IMR-90 (cell line): ENCODE measurements around the gene LIPH. TPM values are rescaled to one million over a fixed set of nuclear protein-coding genes. Genes with fewer than 3 reads are reported as not detected.
"Not testable (repeated sequence)": the region's sequence is repeated elsewhere in the genome, so short reads cannot be mapped to it uniquely, and the experiment has no call there.

ENCODE experiments used
- ATAC-seq: fragments of 200-7000 bp; cut with Tn5 transposase; 2 replicates; pipeline ENCODE4 v1.9.1; 2020; ENCODE audit warnings: low read depth, mild to moderate bottlenecking, moderate library complexity
- BruUV-seq: library from RNA; stranded (reverse); fragments of 400-500 nt; replicated peaks from 2 replicates; lab custom pipeline; 2021; lab: Mats Ljungman, UMichigan
- CTCF ChIA-PET: fragments of 300-600 bp; formaldehyde crosslinking; extraction: SDS; loops from one replicate; lab custom pipeline; 2021; ENCODE audit warnings: antibody characterized with exemption; lab: Yijun Ruan, JAX
- POLR2A ChIA-PET: fragments of 300-600 bp; sonication (Branson Sonifier 250); formaldehyde crosslinking; loops from one replicate; lab custom pipeline; 2022; ENCODE audit warnings: antibody characterized with exemption; ENCODE audit not compliant: unreplicated experiment; lab: Charles Lee
- DNase-seq: peaks from one replicate; pipeline ENCODE4 v3.0.0; 2013
- H2AFZ ChIP-seq: replicated peaks from 2 replicates; pipeline ENCODE3; 2013; ENCODE audit warnings: low read length, mild to moderate bottlenecking; ENCODE audit not compliant: poor library complexity
- H2AK5ac ChIP-seq: 2 replicates; pipeline ENCODE4 v1.6.1; 2013; ENCODE audit warnings: low read depth, low read length, inconsistent platforms
- H2AK9ac ChIP-seq: replicated peaks from 2 replicates; pipeline ENCODE3; 2013; ENCODE audit warnings: mild to moderate bottlenecking, low read depth, low read length, moderate library complexity; ENCODE audit not compliant: poor library complexity
- H2BK120ac ChIP-seq: 2 replicates; pipeline ENCODE4 v1.6.1; 2013; ENCODE audit warnings: low read depth, low read length, inconsistent platforms
- H2BK15ac ChIP-seq: 3 replicates; pipeline ENCODE4 v1.6.1; 2013; ENCODE audit warnings: low read depth, low read length, inconsistent platforms
- H2BK20ac ChIP-seq: 2 replicates; pipeline ENCODE4 v1.6.1; 2013; ENCODE audit warnings: low read depth, mild to moderate bottlenecking, inconsistent platforms, low read length, moderate library complexity
- H2BK5ac ChIP-seq: 2 replicates; pipeline ENCODE4 v1.6.1; 2013; ENCODE audit warnings: mild to moderate bottlenecking, low read depth, low read length, inconsistent platforms; ENCODE audit not compliant: poor library complexity, severe bottlenecking
- H3K14ac ChIP-seq: replicated peaks from 2 replicates; pipeline ENCODE4 v1.6.1; 2013; ENCODE audit warnings: low read depth, low read length, inconsistent platforms
- H3K18ac ChIP-seq: 2 replicates; pipeline ENCODE4 v1.6.1; 2013; ENCODE audit warnings: low read depth, low read length, control low read depth
- H3K23ac ChIP-seq: 2 replicates; pipeline ENCODE4 v1.6.1; 2013; ENCODE audit warnings: low read depth, low read length, inconsistent platforms
- H3K27ac ChIP-seq: 2 replicates; pipeline ENCODE4 v1.5.1; 2013; ENCODE audit warnings: mild to moderate bottlenecking, control low read depth, low read length; ENCODE audit not compliant: insufficient read depth
- H3K27me3 ChIP-seq: 2 replicates; pipeline ENCODE4 v1.6.1; 2013; ENCODE audit warnings: low read length; ENCODE audit not compliant: control insufficient read depth, insufficient read depth
- H3K36me3 ChIP-seq: 2 replicates; pipeline ENCODE4 v1.6.1; 2013; ENCODE audit warnings: low read length, mixed read lengths; ENCODE audit not compliant: control insufficient read depth, insufficient read depth
- H3K4ac ChIP-seq: 2 replicates; pipeline ENCODE4 v1.6.1; 2013; ENCODE audit warnings: low read depth, low read length, inconsistent platforms
- H3K4me1 ChIP-seq: 2 replicates; pipeline ENCODE4 v1.6.1; 2013; ENCODE audit warnings: low read length, mixed read lengths; ENCODE audit not compliant: control insufficient read depth, insufficient read depth
- H3K4me2 ChIP-seq: 2 replicates; pipeline ENCODE4 v1.6.1; 2013; ENCODE audit warnings: low read depth, mild to moderate bottlenecking, control low read depth, low read length, moderate library complexity
- H3K4me3 ChIP-seq: 2 replicates; pipeline ENCODE4 v1.5.1; 2013; ENCODE audit warnings: low read depth, mild to moderate bottlenecking, control low read depth, low read length, moderate library complexity; ENCODE audit not compliant: insufficient read depth
- H3K56ac ChIP-seq: 2 replicates; pipeline ENCODE4 v1.6.1; 2013; ENCODE audit warnings: low read length, inconsistent platforms; ENCODE audit not compliant: insufficient read depth; ENCODE audit errors: extremely low read depth
- H3K79me1 ChIP-seq, 2 experiments: 2 replicates each; pipeline ENCODE4 v1.6.1; 2013; ENCODE audit warnings: low read length in 2 of 2, inconsistent platforms in 1 of 2, low read depth in 1 of 2
- H3K9ac ChIP-seq: 2 replicates; pipeline ENCODE4 v1.6.1; 2013; ENCODE audit warnings: low read depth, low read length, control low read depth
- H3K9me1 ChIP-seq: 2 replicates; pipeline ENCODE4 v1.6.1; 2013; ENCODE audit warnings: low read length, inconsistent platforms; ENCODE audit not compliant: insufficient read depth
- H3K9me3 ChIP-seq: 2 replicates; pipeline ENCODE4 v1.6.1; 2013; ENCODE audit warnings: low read length; ENCODE audit not compliant: control insufficient read depth, insufficient read depth
- H4K20me1 ChIP-seq: 2 replicates; pipeline ENCODE4 v1.6.1; 2013; ENCODE audit warnings: low read length, inconsistent platforms; ENCODE audit not compliant: insufficient read depth
- H4K5ac ChIP-seq: 2 replicates; pipeline ENCODE4 v1.6.1; 2013; ENCODE audit warnings: mild to moderate bottlenecking, low read depth, low read length, control low read depth
- H4K8ac ChIP-seq, 2 experiments: 2 replicates each; pipeline ENCODE4 v1.6.1; 2013; ENCODE audit warnings: low read depth in 2 of 2, low read length in 2 of 2, control low read depth in 1 of 2, inconsistent platforms in 1 of 2
- H4K91ac ChIP-seq: 2 replicates; pipeline ENCODE4 v1.6.1; 2013; ENCODE audit warnings: low read depth, low read length, inconsistent platforms; ENCODE audit not compliant: insufficient read depth
- RAD21 ChIP-seq: IDR thresholded peaks from 2 replicates; pipeline ENCODE4 v1.6.1; 2012; ENCODE audit warnings: low read length, improper control_type of control experiment
- SMC3 ChIP-seq: fragments of 150-350 bp; IDR thresholded peaks from 2 replicates; pipeline ENCODE4 v1.6.1; 2016; ENCODE audit warnings: low read depth, mild to moderate bottlenecking, antibody characterized with exemption, low read length, moderate library complexity
- WGBS, 2 experiments: methylation state at CpG; one replicate each; pipeline versions ENCODE4 v1.1.5 to v1.1.7; 2013; ENCODE audit warnings: missing lambda C conversion rate in 2 of 2; ENCODE audit not compliant: insufficient read length in 1 of 2; ENCODE audit errors: extremely low coverage in 2 of 2; 5-methylcytosine and 5-hydroxymethylcytosine counted together
- dilution Hi-C: fragments of 300-500 bp; cut with HindIII; formaldehyde crosslinking; loops from one replicate; pipeline ENCODE4 v1.14.3; 2018; ENCODE audit warnings: low sequenced_read_pairs; ENCODE audit not compliant: unreplicated experiment
- in situ Hi-C: fragments of 300-500 bp; cut with MboI; formaldehyde crosslinking; loops from 3 replicates; pipeline ENCODE4 v1.14.3; 2019; ENCODE audit warnings: low sequenced_read_pairs, inconsistent platforms, mixed read lengths
- intact Hi-C: fragments of 100-400 bp; cut with micrococcal nuclease; formaldehyde crosslinking; loops from 2 replicates; pipeline ENCODE4 v1.10.0; 2022
- polyA plus RNA-seq, 3 experiments: library from polyadenylated mRNA; depleted of rRNA; stranded (reverse); fragments of >200 nt; gene quantifications; 2 replicates each; pipeline ENCODE4 v1.2.3, GENCODE V29; 2012; ENCODE audit warnings: low replicate concordance in 1 of 3
- total RNA-seq: library from RNA; depleted of rRNA; stranded (reverse); fragments of >200 nt; gene quantifications from 2 replicates; pipeline ENCODE4 v1.2.3, GENCODE V29; 2012
- TF ChIP-seq, protein P1 (sequence below): conservative IDR thresholded peaks from 2 replicates; pipeline ENCODE4 v1.5.1; 2012; ENCODE audit warnings: mild to moderate bottlenecking, low read depth, low read length, improper control_type of control experiment

The LIPH gene
- total and polyA plus RNA-seq, 2 of the 4 experiments (the other 2 are of a cell fraction) = 0.27 to 0.36 TPM

GRCh38 chr3:185575108-185575869 is 22.9 kb upstream of the LIPH start:
- H3K9me3 ChIP-seq, H3K4me1 ChIP-seq, H2AK5ac ChIP-seq, H3K23ac ChIP-seq, H3K9ac ChIP-seq, H4K20me1 ChIP-seq, H3K14ac ChIP-seq, H3K18ac ChIP-seq, H3K56ac ChIP-seq, H3K4me3 ChIP-seq, H2AFZ ChIP-seq, H4K91ac ChIP-seq, H3K4ac ChIP-seq, H3K36me3 ChIP-seq, H3K27me3 ChIP-seq, H2BK15ac ChIP-seq, H3K4me2 ChIP-seq, H3K9me1 ChIP-seq, H3K79me1 ChIP-seq, H3K27ac ChIP-seq, BruUV-seq, in situ Hi-C loops, H2BK5ac ChIP-seq, H2BK120ac ChIP-seq, H2BK20ac ChIP-seq, POLR2A ChIA-PET, dilution Hi-C loops, H4K5ac ChIP-seq, H4K8ac ChIP-seq, H2AK9ac ChIP-seq: not testable (repeated sequence)
- WGBS, 2 experiments = 0% methylated on average over 3 of the region's 17 CpGs; no CpG with 5 or more reads in 1 of the 2 experiments
- TF ChIP-seq RAD21 = peak; percentile 46
- TF ChIP-seq, protein P1, sequence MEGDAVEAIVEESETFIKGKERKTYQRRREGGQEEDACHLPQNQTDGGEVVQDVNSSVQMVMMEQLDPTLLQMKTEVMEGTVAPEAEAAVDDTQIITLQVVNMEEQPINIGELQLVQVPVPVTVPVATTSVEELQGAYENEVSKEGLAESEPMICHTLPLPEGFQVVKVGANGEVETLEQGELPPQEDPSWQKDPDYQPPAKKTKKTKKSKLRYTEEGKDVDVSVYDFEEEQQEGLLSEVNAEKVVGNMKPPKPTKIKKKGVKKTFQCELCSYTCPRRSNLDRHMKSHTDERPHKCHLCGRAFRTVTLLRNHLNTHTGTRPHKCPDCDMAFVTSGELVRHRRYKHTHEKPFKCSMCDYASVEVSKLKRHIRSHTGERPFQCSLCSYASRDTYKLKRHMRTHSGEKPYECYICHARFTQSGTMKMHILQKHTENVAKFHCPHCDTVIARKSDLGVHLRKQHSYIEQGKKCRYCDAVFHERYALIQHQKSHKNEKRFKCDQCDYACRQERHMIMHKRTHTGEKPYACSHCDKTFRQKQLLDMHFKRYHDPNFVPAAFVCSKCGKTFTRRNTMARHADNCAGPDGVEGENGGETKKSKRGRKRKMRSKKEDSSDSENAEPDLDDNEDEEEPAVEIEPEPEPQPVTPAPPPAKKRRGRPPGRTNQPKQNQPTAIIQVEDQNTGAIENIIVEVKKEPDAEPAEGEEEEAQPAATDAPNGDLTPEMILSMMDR = peak; percentile 47
- peak; percentile 28; the same call in 1 of the 2 replicates for TF ChIP-seq SMC3
- peak; percentile 71; the same call in 1 of the 2 replicates for ATAC-seq
- peak; percentile 38 for DNase-seq
- CTCF ChIA-PET = interaction anchor here (0.7 to 1.8 kb wide), 5 partner anchors 11 to 219 kb away, joined by 3 to 10 read pairs (median 4); partner anchors contain the start of gene SENP2
- intact Hi-C loops = loop anchor here (5.0 kb wide), 1 partner anchor 223 kb away; no protein-coding TSS in a partner anchor
